HL-60 (cell line): ENCODE data around the gene ST7.

ENCODE experiments used
- CTCF ChIP-seq: IDR thresholded peaks from one replicate; pipeline ENCODE4 v1.5.1; 2011; ENCODE audit warnings: low read length, control low read depth, inconsistent platforms; ENCODE audit not compliant: insufficient read depth
- GABPA ChIP-seq: IDR thresholded peaks from 2 replicates; pipeline ENCODE4 v1.6.1; 2012; ENCODE audit warnings: low read depth
- POLR2AphosphoS5 ChIP-seq: IDR thresholded peaks from 2 replicates; pipeline ENCODE4 v1.6.1; 2012; ENCODE audit warnings: low read depth
- REST ChIP-seq: IDR thresholded peaks from 2 replicates; pipeline ENCODE4 v1.6.1; 2012; ENCODE audit warnings: low read depth; ENCODE audit not compliant: insufficient replicate concordance

- TF ChIP-seq CTCF (no peak), REST (no peak), POLR2AphosphoS5 (no peak), GABPA (no peak)
Observed at GRCh38 chr7:117038408-117038807, 85.1 kb downstream of the ST7 start.
